ENCODE measurements around the gene NPHS1. TPM values are rescaled to one million over a fixed set of nuclear protein-coding genes. Genes with fewer than 3 reads are reported as not detected.

Gene NPHS1
- total RNA-seq, 1 experiment from 2014 or later: not detected

GRCh38 chr19:35818445-35818844, 33.9 kb downstream of the NPHS1 start:
- no peaks in the 10 kb centered on the region for H3K4me1 Mint-ChIP-seq (ENCODE audit: low read depth, unreplicated experiment)
- no peak overlapping the region for H3K27ac Mint-ChIP-seq (ENCODE audit: unreplicated experiment)
- H3K27me3 Mint-ChIP-seq (ENCODE audit: insufficient read depth, unreplicated experiment): peaks cover 2% of the 10 kb centered on the region
- H3K36me3 Mint-ChIP-seq (ENCODE audit: insufficient read depth, unreplicated experiment): peaks cover 6% of the 10 kb centered on the region
- ChIA-PET CTCF (interaction anchor here (0.7 to 2.0 kb wide), 3 partner anchors 73 to 124 kb away, joined by 5 to 9 read pairs (median 8); partner anchors contain the start of genes PSENEN and U2AF1L4), POLR2A (no interaction called here)
- H3K4me3 Mint-ChIP-seq (ENCODE audit: unreplicated experiment): no peak overlapping the region
- no peaks in the 10 kb centered on the region for H3K9me3 Mint-ChIP-seq (ENCODE audit: unreplicated experiment)
- H3K4me3 ChIP-seq (ENCODE audit: low read depth, low read length): no peak overlapping the region
- no TSS peak for BruUV-seq (replicated peaks)
- no peaks in the 10 kb centered on the region for H3K27me3 ChIP-seq (replicated peaks; ENCODE audit: control insufficient read depth, insufficient read depth, low read length)
- DNase-seq: no peak
- H3K4me1 ChIP-seq: peaks cover 4% of the 10 kb centered on the region; the same call in 1 of the 2 replicates
- no peak for TF ChIP-seq CTCF (IDR thresholded peaks at IDR 0.05; ENCODE audit: insufficient read depth in 1 of 2, low read depth in 1 of 2, low read length in 1 of 2, severe bottlenecking in 1 of 2, unreplicated experiment in 1 of 2)
- H3K36me3 ChIP-seq (ENCODE audit: control insufficient read depth, insufficient read depth, low read length): no peaks in the 10 kb centered on the region
- no peaks in the 10 kb centered on the region for H3K9me3 ChIP-seq
- intact Hi-C loops (cut with micrococcal nuclease; ENCODE audit: unreplicated experiment): no loop called here

- TF ChIP-seq CTCF (IDR thresholded peaks at IDR 0.05; ENCODE audit: insufficient read depth in 1 of 2, low read depth in 1 of 2, low read length in 1 of 2, severe bottlenecking in 1 of 2, unreplicated experiment in 1 of 2): no peak
- Mint-ChIP-seq H3K9me3 (ENCODE audit: unreplicated experiment) (no peaks in the 10 kb centered on the region), H3K36me3 (ENCODE audit: insufficient read depth, unreplicated experiment) (peaks cover 6% of the 10 kb centered on the region), H3K4me1 (ENCODE audit: low read depth, unreplicated experiment) (no peaks in the 10 kb centered on the region), H3K4me3 (ENCODE audit: unreplicated experiment) (no peak overlapping the region), H3K27me3 (ENCODE audit: insufficient read depth, unreplicated experiment) (peaks cover 2% of the 10 kb centered on the region), H3K27ac (ENCODE audit: unreplicated experiment) (no peak overlapping the region)
- ChIA-PET POLR2A (no interaction called here), CTCF (no interaction called here)
- Histone ChIP-seq H3K36me3 (ENCODE audit: control insufficient read depth, insufficient read depth, low read length) (no peaks in the 10 kb centered on the region), H3K9me3 (no peaks in the 10 kb centered on the region), H3K4me1 (peaks cover 10% of the 10 kb centered on the region), H3K4me3 (ENCODE audit: low read depth, low read length) (no peak overlapping the region), H3K27me3 (replicated peaks; ENCODE audit: control insufficient read depth, insufficient read depth, low read length) (no peaks in the 10 kb centered on the region)
- BruUV-seq (replicated peaks): no TSS peak
- no peak for DNase-seq
- intact Hi-C loops (cut with micrococcal nuclease; ENCODE audit: unreplicated experiment): no loop called here
Observed at GRCh38 chr19:35816846-35817245, 35.5 kb downstream of the NPHS1 start.

GRCh38 chr19:35816262-35816661, 36.0 kb downstream of the NPHS1 start:
- no peak for DNase-seq
- no peak for TF ChIP-seq CTCF (IDR thresholded peaks at IDR 0.05; ENCODE audit: insufficient read depth in 1 of 2, low read depth in 1 of 2, low read length in 1 of 2, severe bottlenecking in 1 of 2, unreplicated experiment in 1 of 2)
- Mint-ChIP-seq H3K9me3 (ENCODE audit: unreplicated experiment) (no peaks in the 10 kb centered on the region), H3K4me1 (ENCODE audit: low read depth, unreplicated experiment) (no peaks in the 10 kb centered on the region), H3K27ac (ENCODE audit: unreplicated experiment) (no peak overlapping the region), H3K27me3 (ENCODE audit: insufficient read depth, unreplicated experiment) (peaks cover 2% of the 10 kb centered on the region), H3K4me3 (ENCODE audit: unreplicated experiment) (no peak overlapping the region), H3K36me3 (ENCODE audit: insufficient read depth, unreplicated experiment) (peaks cover 6% of the 10 kb centered on the region)
- Histone ChIP-seq H3K36me3 (ENCODE audit: control insufficient read depth, insufficient read depth, low read length) (no peaks in the 10 kb centered on the region), H3K9me3 (no peaks in the 10 kb centered on the region), H3K27me3 (replicated peaks; ENCODE audit: control insufficient read depth, insufficient read depth, low read length) (no peaks in the 10 kb centered on the region), H3K4me1 (peaks cover 10% of the 10 kb centered on the region), H3K4me3 (ENCODE audit: low read depth, low read length) (no peak overlapping the region)
- intact Hi-C loops (cut with micrococcal nuclease; ENCODE audit: unreplicated experiment): no loop called here
- ChIA-PET CTCF (no interaction called here), POLR2A (no interaction called here)
- BruUV-seq (replicated peaks): no TSS peak

Measured in Caco-2 (cell line).